Measurements from ENCODE around the gene SORBS2. TPM values are rescaled to one million over a fixed set of nuclear protein-coding genes. Genes with fewer than 3 reads are reported as not detected.

Gene SORBS2
- total and polyA plus RNA-seq, 2 donors (not counting 3 experiments of a cell fraction or from before 2014, with no cell fraction given): 69.8 to 82.5 TPM

GRCh38 chr4:185664481-185664880, 147.5 kb downstream of the SORBS2 start:
- intact Hi-C loops (cut with micrococcal nuclease): no loop called here

GRCh38 chr4:185662030-185662778, 149.8 kb downstream of the SORBS2 start:
- intact Hi-C loops (cut with micrococcal nuclease): no loop called here
- ChIA-PET POLR2A (no interaction called here), CTCF (interaction anchor here (1.1 to 1.6 kb wide), 3 partner anchors 20 to 359 kb away, joined by 4 to 6 read pairs (median 4); no protein-coding TSS in a partner anchor)
- H3K4me2 ChIP-seq (ENCODE audit: insufficient read depth, low read length): no peak overlapping the region
- no peaks in the 10 kb centered on the region for H3K9me1 ChIP-seq (replicated peaks; ENCODE audit: control insufficient read depth, extremely low read depth, insufficient read depth, low read length)
- no peak overlapping the region for H3K27ac ChIP-seq (ENCODE audit: insufficient read depth, low read depth, low read length)
- peaks cover 0 to 14% of the 10 kb centered on the region in 2 experiments for H3K36me3 ChIP-seq (ENCODE audit: control insufficient read depth in 2 of 2, extremely low read depth in 1 of 2, insufficient read depth in 2 of 2, low read length in 2 of 2)
- H2AFZ ChIP-seq (ENCODE audit: low read depth, low read length): no peak overlapping the region
- H3K9ac ChIP-seq (replicated peaks; ENCODE audit: extremely low read depth, insufficient read depth, low read length): no peak overlapping the region
- H3K27me3 ChIP-seq (ENCODE audit: control insufficient read depth in 2 of 2, insufficient read depth in 2 of 2, low read length in 2 of 2): no peaks in the 10 kb centered on the region
- dilution Hi-C loops (cut with MboI; ENCODE audit: extremely low pct_ligation_motif_present, low sequenced_read_pairs): loop anchor here (10.0 kb wide), 1 partner anchor 283 kb away; no protein-coding TSS in a partner anchor
- H3K79me2 ChIP-seq (ENCODE audit: control insufficient read depth, insufficient read depth, low read length): no peaks in the 10 kb centered on the region
- no peaks in the 10 kb centered on the region for H3K9me3 ChIP-seq (replicated peaks; ENCODE audit: control insufficient read depth, insufficient read depth, low read length)
- no peak for TF ChIP-seq POLR2A (IDR thresholded peaks at IDR 0.05; ENCODE audit: low read depth, low read length)
- no peak for TF ChIP-seq GATA2 (IDR thresholded peaks at IDR 0.05; ENCODE audit: insufficient read depth, insufficient read length, low read depth, low read length)
- TF ChIP-seq, protein P1, sequence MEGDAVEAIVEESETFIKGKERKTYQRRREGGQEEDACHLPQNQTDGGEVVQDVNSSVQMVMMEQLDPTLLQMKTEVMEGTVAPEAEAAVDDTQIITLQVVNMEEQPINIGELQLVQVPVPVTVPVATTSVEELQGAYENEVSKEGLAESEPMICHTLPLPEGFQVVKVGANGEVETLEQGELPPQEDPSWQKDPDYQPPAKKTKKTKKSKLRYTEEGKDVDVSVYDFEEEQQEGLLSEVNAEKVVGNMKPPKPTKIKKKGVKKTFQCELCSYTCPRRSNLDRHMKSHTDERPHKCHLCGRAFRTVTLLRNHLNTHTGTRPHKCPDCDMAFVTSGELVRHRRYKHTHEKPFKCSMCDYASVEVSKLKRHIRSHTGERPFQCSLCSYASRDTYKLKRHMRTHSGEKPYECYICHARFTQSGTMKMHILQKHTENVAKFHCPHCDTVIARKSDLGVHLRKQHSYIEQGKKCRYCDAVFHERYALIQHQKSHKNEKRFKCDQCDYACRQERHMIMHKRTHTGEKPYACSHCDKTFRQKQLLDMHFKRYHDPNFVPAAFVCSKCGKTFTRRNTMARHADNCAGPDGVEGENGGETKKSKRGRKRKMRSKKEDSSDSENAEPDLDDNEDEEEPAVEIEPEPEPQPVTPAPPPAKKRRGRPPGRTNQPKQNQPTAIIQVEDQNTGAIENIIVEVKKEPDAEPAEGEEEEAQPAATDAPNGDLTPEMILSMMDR (IDR thresholded peaks at IDR 0.05; ENCODE audit: extremely low read depth in 1 of 2, insufficient read depth in 1 of 2, low read depth in 1 of 2, low read length in 2 of 2): no peak
- TF ChIP-seq MAX (IDR thresholded peaks at IDR 0.05; ENCODE audit: insufficient read depth, insufficient read length): no peak
- TF ChIP-seq MYC (IDR thresholded peaks at IDR 0.05; ENCODE audit: low read depth, low read length): no peak
- TF ChIP-seq JUN (IDR thresholded peaks at IDR 0.05; ENCODE audit: borderline replicate concordance, insufficient read depth, insufficient read length, low read depth): no peak
- TF ChIP-seq EZH2 (IDR thresholded peaks at IDR 0.05; ENCODE audit: borderline replicate concordance, low read depth, low read length, severe bottlenecking): no peak
- no peak for TF ChIP-seq POLR2AphosphoS5 (IDR thresholded peaks at IDR 0.05; ENCODE audit: insufficient read depth, low read depth, low read length)
- TF ChIP-seq FOS (IDR thresholded peaks at IDR 0.05; ENCODE audit: borderline replicate concordance, insufficient read depth, low read length): no peak
- FAIRE-seq (no peak), DNase-seq (ENCODE audit: low read depth, low spot score) (no peak)
- no TSS peak for BruUV-seq (replicated peaks)
- H3K4me1 ChIP-seq (ENCODE audit: control insufficient read depth, extremely low read depth, insufficient read depth, low read length): peaks cover 2% of the 10 kb centered on the region
- H3K4me3 ChIP-seq (replicated peaks in 1 of 3; ENCODE audit: insufficient read depth in 1 of 3, low read depth in 1 of 3, low read length in 3 of 3): no peak overlapping the region
- H4K20me1 ChIP-seq (replicated peaks; ENCODE audit: control insufficient read depth, extremely low read depth, insufficient read depth, low read length): no peaks in the 10 kb centered on the region

More at GRCh38 chr4:185664481-185664880, 147.5 kb downstream of the SORBS2 start:
- POLR2A ChIA-PET: no interaction called here
- no peak for FAIRE-seq
- no peaks in the 10 kb centered on the region for H4K20me1 ChIP-seq (replicated peaks; ENCODE audit: control insufficient read depth, extremely low read depth, insufficient read depth, low read length)
- no peaks in the 10 kb centered on the region for H3K79me2 ChIP-seq (ENCODE audit: control insufficient read depth, insufficient read depth, low read length)
- H3K27ac ChIP-seq (ENCODE audit: insufficient read depth, low read depth, low read length): no peak overlapping the region
- TF ChIP-seq JUN (IDR thresholded peaks at IDR 0.05; ENCODE audit: borderline replicate concordance, insufficient read depth, insufficient read length, low read depth): no peak
- no peaks in the 10 kb centered on the region for H3K9me3 ChIP-seq (replicated peaks; ENCODE audit: control insufficient read depth, insufficient read depth, low read length)
- dilution Hi-C loops (cut with MboI; ENCODE audit: extremely low pct_ligation_motif_present, low sequenced_read_pairs): loop anchor here (10.0 kb wide), 1 partner anchor 280 kb away; no protein-coding TSS in a partner anchor
- no peaks in the 10 kb centered on the region for H3K4me1 ChIP-seq (ENCODE audit: control insufficient read depth, extremely low read depth, insufficient read depth, low read length)
- no peaks in the 10 kb centered on the region for H3K27me3 ChIP-seq (ENCODE audit: control insufficient read depth in 2 of 2, insufficient read depth in 2 of 2, low read length in 2 of 2)
- no peak overlapping the region for H2AFZ ChIP-seq (ENCODE audit: low read depth, low read length)
- no peak overlapping the region for H3K9ac ChIP-seq (replicated peaks; ENCODE audit: extremely low read depth, insufficient read depth, low read length)
- no TSS peak for BruUV-seq (replicated peaks)
- peaks cover 0 to 10% of the 10 kb centered on the region in 2 experiments for H3K36me3 ChIP-seq (ENCODE audit: control insufficient read depth in 2 of 2, extremely low read depth in 1 of 2, insufficient read depth in 2 of 2, low read length in 2 of 2)
- DNase-seq (ENCODE audit: low read depth, low spot score): no peak
- no peak overlapping the region for H3K4me3 ChIP-seq (replicated peaks in 1 of 3; ENCODE audit: insufficient read depth in 1 of 3, low read depth in 1 of 3, low read length in 3 of 3)
- CTCF ChIA-PET: interaction anchor here (0.9 to 1.4 kb wide), 4 partner anchors 8 to 375 kb away, joined by 3 to 6 read pairs (median 4); no protein-coding TSS in a partner anchor
- no peaks in the 10 kb centered on the region for H3K9me1 ChIP-seq (replicated peaks; ENCODE audit: control insufficient read depth, extremely low read depth, insufficient read depth, low read length)
- no peak overlapping the region for H3K4me2 ChIP-seq (ENCODE audit: insufficient read depth, low read length)

Data from endothelial cell of umbilical vein (primary cell).